ENCODE measurements around the gene CYSLTR2. TPM values are rescaled to one million over a fixed set of nuclear protein-coding genes. Genes with fewer than 3 reads are reported as not detected.

Gene CYSLTR2
- total RNA-seq, 2 experiments from 2014 or later: 1.1 to 1.5 TPM

GRCh38 chr13:48746821-48747220 lies 93.1 kb downstream of the CYSLTR2 start:
- no peak for DNase-seq
- H3K27ac Mint-ChIP-seq: no peak overlapping the region
- intact Hi-C loops (cut with micrococcal nuclease): no loop called here
- H3K4me3 Mint-ChIP-seq: no peak overlapping the region
- peaks cover 1% of the 10 kb centered on the region for H3K27me3 Mint-ChIP-seq
- ChIA-PET CTCF (interaction anchor here (1.4 kb wide), 1 partner anchor 11 kb away, joined by 3 read pairs; no protein-coding TSS in a partner anchor), POLR2A (no interaction called here)
- no peak for ATAC-seq
- H3K9me3 Mint-ChIP-seq: no peaks in the 10 kb centered on the region
- H3K36me3 Mint-ChIP-seq (ENCODE audit: low read depth): no peaks in the 10 kb centered on the region
- TF ChIP-seq CTCF (IDR thresholded peaks at IDR 0.05): no peak
- peaks cover 28% of the 10 kb centered on the region for H3K4me1 Mint-ChIP-seq (ENCODE audit: low read depth)

DNA sequence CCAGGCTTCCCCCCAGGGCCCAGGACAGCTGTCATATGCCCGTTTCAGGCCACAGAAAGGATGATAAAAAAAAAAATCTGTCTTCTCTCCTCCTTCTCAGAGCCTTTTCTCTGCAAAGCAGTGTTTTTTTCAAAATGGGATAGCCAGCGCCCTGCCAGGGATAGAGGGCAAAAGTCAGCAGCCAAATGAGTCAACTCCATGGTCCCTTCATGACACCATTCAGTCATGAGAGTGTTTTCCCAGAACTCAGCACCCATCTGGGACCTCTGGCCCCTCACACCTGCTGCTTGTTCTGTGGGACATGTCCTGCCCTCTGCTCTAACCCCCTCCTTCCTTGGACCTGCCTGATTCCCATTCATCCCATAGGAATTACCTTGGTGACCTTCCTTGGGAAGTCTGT lies 95.0 kb downstream of the CYSLTR2 start:
- intact Hi-C loops (cut with micrococcal nuclease): no loop called here
- Mint-ChIP-seq H3K4me1 (ENCODE audit: low read depth) (peaks cover 24% of the 10 kb centered on the region), H3K27ac (no peak overlapping the region), H3K9me3 (no peaks in the 10 kb centered on the region), H3K27me3 (peaks cover 1% of the 10 kb centered on the region), H3K4me3 (no peak overlapping the region), H3K36me3 (ENCODE audit: low read depth) (no peaks in the 10 kb centered on the region)
- ATAC-seq (no peak), DNase-seq (no peak)
- ChIA-PET CTCF (interaction anchor here (0.9 to 1.4 kb wide), 4 partner anchors 13 to 711 kb away, joined by 3 to 6 read pairs (median 4); partner anchors contain the start of gene NUDT15), POLR2A (no interaction called here)
- no peak for TF ChIP-seq CTCF (IDR thresholded peaks at IDR 0.05)

DNA sequence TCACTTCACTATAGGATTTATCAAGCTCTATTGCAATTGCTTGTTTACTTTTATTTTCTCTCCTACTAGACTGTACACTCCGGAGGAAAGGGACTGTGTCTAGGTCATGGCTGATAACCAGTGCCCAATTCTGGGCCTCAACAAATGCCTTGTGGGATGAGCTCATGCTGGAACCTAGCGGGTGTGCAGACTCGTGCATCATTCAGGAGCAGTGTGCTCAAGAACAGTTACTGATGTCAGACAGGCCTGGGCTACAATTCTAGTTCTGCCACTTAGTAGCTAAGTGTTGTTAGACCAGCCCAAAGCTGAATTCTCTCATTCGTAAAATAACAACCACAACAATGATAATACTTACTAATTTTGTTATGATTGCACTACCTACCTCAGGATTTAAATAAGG lies 95.4 kb downstream of the CYSLTR2 start:
- POLR2A ChIA-PET: no interaction called here
- H3K36me3 Mint-ChIP-seq (ENCODE audit: low read depth): no peaks in the 10 kb centered on the region
- H3K9me3 Mint-ChIP-seq: no peaks in the 10 kb centered on the region
- TF ChIP-seq CTCF (IDR thresholded peaks at IDR 0.05): no peak
- DNase-seq: no peak
- H3K27ac Mint-ChIP-seq: peak overlapping the region; percentile 81
- intact Hi-C loops (cut with micrococcal nuclease): no loop called here
- H3K4me3 Mint-ChIP-seq: no peak overlapping the region
- ATAC-seq: peak; percentile 29
- H3K4me1 Mint-ChIP-seq (ENCODE audit: low read depth): peaks cover 24% of the 10 kb centered on the region
- H3K27me3 Mint-ChIP-seq: peaks cover 1% of the 10 kb centered on the region
- CTCF ChIA-PET: interaction anchor here (0.9 to 1.4 kb wide), 4 partner anchors 14 to 711 kb away, joined by 3 to 6 read pairs (median 4); partner anchors contain the start of gene NUDT15

GRCh38 chr13:48749699-48750473 lies 96.2 kb downstream of the CYSLTR2 start:
- peak overlapping the region; percentile 81 for H3K27ac Mint-ChIP-seq
- POLR2A ChIA-PET: interaction anchor here (2.0 kb wide), 1 partner anchor 19 kb away, joined by 8 read pairs; no protein-coding TSS in a partner anchor
- CTCF ChIA-PET: interaction anchor here (0.7 to 1.4 kb wide), 8 partner anchors 17 to 712 kb away, joined by 3 to 6 read pairs (median 3); partner anchors contain the start of gene NUDT15
- no peaks in the 10 kb centered on the region for H3K36me3 Mint-ChIP-seq (ENCODE audit: low read depth)
- DNase-seq (peak; percentile 93), ATAC-seq (peak; percentile 94)
- H3K27me3 Mint-ChIP-seq: no peaks in the 10 kb centered on the region
- H3K4me3 Mint-ChIP-seq: peak overlapping the region; percentile 3
- intact Hi-C loops (cut with micrococcal nuclease): no loop called here
- H3K9me3 Mint-ChIP-seq: peaks cover 1% of the 10 kb centered on the region
- no peak for TF ChIP-seq CTCF (IDR thresholded peaks at IDR 0.05)
- peaks cover 24% of the 10 kb centered on the region for H3K4me1 Mint-ChIP-seq (ENCODE audit: low read depth)
